ENCODE results near the gene NRXN3.

NRXN3 gene

DNA sequence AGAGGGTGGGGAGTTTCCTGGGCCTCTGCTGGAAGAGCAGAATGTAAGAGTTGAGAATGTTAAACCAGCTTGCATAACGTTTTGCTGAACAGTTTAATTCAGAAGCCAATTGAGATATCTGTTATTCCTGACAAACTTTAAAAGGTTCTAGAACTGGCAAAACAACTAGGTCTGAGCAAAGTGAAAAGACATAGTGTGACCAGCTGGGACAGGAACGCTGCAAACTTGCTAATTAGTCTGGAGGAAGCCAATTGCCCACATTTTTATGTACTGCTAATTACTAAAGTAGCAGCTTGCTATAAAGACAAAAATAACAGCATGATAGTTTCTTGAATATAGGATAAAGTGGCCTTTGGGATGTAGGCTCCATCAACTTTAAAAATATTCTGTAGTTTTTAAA, 704.9 kb downstream of the NRXN3 start (continued):
- TF ChIP-seq, protein P1, sequence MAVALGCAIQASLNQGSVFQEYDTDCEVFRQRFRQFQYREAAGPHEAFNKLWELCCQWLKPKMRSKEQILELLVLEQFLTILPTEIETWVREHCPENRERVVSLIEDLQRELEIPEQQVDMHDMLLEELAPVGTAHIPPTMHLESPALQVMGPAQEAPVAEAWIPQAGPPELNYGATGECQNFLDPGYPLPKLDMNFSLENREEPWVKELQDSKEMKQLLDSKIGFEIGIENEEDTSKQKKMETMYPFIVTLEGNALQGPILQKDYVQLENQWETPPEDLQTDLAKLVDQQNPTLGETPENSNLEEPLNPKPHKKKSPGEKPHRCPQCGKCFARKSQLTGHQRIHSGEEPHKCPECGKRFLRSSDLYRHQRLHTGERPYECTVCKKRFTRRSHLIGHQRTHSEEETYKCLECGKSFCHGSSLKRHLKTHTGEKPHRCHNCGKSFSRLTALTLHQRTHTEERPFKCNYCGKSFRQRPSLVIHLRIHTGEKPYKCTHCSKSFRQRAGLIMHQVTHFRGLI (tag by site-specific recombination; IDR thresholded peaks at IDR 0.05): no peak

DNA sequence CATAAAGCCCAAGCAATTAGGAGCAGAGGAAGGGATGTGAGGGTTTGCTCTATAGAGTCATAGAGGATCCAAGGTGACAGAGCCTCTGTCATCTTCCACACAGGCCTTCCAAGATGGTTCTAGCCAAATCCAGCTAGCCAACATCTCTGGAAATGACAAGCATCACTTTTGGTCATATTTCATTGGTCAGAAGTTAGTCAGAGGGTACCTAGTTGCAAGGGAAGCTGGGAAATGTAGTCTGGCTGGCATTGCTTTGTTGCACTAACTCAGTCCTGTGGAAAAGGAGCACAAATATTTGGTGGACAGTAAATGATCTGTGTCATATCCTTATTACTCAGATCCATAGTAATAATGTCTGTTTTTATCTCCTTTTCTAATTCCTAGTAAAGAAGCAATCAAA, 715.7 kb downstream of the NRXN3 start:
- ChIA-PET CTCF (interaction anchor here (0.9 to 1.6 kb wide), 2 partner anchors 14 to 16 kb away, joined by 3 to 4 read pairs; no protein-coding TSS in a partner anchor), POLR2A (no interaction called here)
- no peak overlapping the region for H3K4me3 ChIP-seq (ENCODE audit: low read depth, low read length)
- no peaks in the 10 kb centered on the region for H3K36me3 ChIP-seq (ENCODE audit: control insufficient read depth in 2 of 2, insufficient read depth in 1 of 2, low read length in 2 of 2)
- TF ChIP-seq, protein P2, sequence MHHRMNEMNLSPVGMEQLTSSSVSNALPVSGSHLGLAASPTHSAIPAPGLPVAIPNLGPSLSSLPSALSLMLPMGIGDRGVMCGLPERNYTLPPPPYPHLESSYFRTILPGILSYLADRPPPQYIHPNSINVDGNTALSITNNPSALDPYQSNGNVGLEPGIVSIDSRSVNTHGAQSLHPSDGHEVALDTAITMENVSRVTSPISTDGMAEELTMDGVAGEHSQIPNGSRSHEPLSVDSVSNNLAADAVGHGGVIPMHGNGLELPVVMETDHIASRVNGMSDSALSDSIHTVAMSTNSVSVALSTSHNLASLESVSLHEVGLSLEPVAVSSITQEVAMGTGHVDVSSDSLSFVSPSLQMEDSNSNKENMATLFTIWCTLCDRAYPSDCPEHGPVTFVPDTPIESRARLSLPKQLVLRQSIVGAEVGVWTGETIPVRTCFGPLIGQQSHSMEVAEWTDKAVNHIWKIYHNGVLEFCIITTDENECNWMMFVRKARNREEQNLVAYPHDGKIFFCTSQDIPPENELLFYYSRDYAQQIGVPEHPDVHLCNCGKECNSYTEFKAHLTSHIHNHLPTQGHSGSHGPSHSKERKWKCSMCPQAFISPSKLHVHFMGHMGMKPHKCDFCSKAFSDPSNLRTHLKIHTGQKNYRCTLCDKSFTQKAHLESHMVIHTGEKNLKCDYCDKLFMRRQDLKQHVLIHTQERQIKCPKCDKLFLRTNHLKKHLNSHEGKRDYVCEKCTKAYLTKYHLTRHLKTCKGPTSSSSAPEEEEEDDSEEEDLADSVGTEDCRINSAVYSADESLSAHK (tag by site-specific recombination; IDR thresholded peaks at IDR 0.05): no peak
- TF ChIP-seq, protein P3, sequence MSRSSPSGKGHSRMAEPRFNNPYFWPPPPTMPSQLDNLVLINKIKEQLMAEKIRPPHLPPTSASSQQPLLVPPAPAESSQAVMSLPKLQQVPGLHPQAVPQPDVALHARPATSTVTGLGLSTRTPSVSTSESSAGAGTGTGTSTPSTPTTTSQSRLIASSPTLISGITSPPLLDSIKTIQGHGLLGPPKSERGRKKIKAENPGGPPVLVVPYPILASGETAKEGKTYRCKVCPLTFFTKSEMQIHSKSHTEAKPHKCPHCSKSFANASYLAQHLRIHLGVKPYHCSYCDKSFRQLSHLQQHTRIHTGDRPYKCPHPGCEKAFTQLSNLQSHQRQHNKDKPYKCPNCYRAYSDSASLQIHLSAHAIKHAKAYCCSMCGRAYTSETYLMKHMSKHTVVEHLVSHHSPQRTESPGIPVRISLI (tag by site-specific recombination; IDR thresholded peaks at IDR 0.05): no peak
- no peak overlapping the region for H3K27ac ChIP-seq (ENCODE audit: extremely low read depth, low read depth, low read length)
- no peaks in the 10 kb centered on the region for H3K4me1 ChIP-seq (ENCODE audit: control insufficient read depth, insufficient read depth, low read length)
- no peaks in the 10 kb centered on the region; the same call in 1 of the 2 replicates for H3K9me3 ChIP-seq (ENCODE audit: control insufficient read depth, insufficient read depth, low read depth, low read length)

DNA sequence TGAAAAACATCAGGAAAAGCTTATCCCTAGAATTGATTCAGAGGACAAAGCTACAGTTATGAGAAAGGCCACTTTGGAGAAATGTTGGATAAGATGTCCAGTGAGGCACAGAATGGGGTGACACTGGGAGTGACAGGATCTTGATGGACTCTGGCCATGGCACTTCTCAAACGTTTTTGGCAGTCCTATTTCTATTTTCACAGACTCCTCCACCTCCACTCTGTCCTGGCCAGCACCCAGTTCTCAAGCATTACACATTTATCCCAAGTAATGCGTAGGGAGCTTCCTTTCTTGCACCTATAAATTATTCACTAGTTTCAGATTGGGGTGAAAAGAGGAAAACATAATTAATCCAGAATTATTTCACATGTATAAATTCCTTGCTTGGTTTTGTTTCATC, 727.3 kb downstream of the NRXN3 start:
- TF ChIP-seq ZBTB8A (tag by site-specific recombination; IDR thresholded peaks at IDR 0.05) (no peak), ZNF24 (tag by site-specific recombination; IDR thresholded peaks at IDR 0.05) (no peak), ZNF121 (tag by site-specific recombination; IDR thresholded peaks at IDR 0.05) (no peak)
- no peaks in the 10 kb centered on the region for H3K9me3 ChIP-seq (ENCODE audit: control insufficient read depth, insufficient read depth, low read depth, low read length)
- CTCF ChIA-PET: interaction anchor here (0.6 to 1.1 kb wide), 3 partner anchors 62 to 1947 kb away, joined by 3 to 4 read pairs (median 3); no protein-coding TSS in a partner anchor
- no peaks in the 10 kb centered on the region for H3K4me1 ChIP-seq (ENCODE audit: control insufficient read depth, insufficient read depth, low read length)
- no peak overlapping the region for H3K4me3 ChIP-seq (ENCODE audit: low read depth, low read length)
- POLR2A ChIA-PET: no interaction called here
- H3K36me3 ChIP-seq (ENCODE audit: control insufficient read depth in 2 of 2, insufficient read depth in 1 of 2, low read length in 2 of 2): no peaks in the 10 kb centered on the region
- H3K27ac ChIP-seq (ENCODE audit: extremely low read depth, low read depth, low read length): no peak overlapping the region

DNA sequence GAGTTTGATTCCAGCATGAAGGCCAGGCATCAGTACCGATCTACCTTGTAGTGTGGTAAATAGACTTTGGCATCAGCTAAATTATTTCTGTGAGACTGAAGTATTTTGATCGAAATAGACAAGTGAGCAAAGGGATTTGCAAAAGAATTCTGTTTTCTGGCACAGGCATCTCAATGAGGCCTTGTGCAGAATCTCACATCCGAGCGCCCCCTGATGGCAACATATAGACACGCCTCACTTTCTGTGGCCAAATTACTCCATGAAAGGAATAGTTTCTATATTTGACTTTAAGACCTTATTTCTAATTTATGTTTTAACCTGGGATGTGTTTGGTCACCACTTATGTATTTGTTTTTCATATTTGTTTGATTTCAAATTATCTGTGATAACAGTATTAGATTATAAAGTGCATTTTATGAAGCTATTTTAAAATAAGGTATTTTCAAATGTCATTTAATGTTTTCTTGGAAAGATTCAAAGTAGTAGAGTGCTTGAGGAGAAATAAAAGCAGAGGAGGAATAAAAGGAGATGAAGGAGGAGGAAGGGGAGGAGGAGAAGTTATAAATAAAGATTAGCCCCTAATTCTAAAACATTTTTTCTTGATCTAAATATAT, 731.9 kb downstream of the NRXN3 start:
- H3K4me3 ChIP-seq (ENCODE audit: low read depth, low read length): no peak overlapping the region
- H3K4me1 ChIP-seq (ENCODE audit: control insufficient read depth, insufficient read depth, low read length): no peaks in the 10 kb centered on the region
- TF ChIP-seq ZNF24 (tag by site-specific recombination; IDR thresholded peaks at IDR 0.05) (no peak), ZNF202 (tag by site-specific recombination; IDR thresholded peaks at IDR 0.05; ENCODE audit: borderline replicate concordance) (no peak), ZNF560 (tag by site-specific recombination; IDR thresholded peaks at IDR 0.05; ENCODE audit: borderline replicate concordance) (no peak), ZNF654 (tag by site-specific recombination; IDR thresholded peaks at IDR 0.05; ENCODE audit: low read depth) (peak; percentile 10; the same call in 1 of the 2 replicates)
- no peaks in the 10 kb centered on the region for H3K9me3 ChIP-seq (ENCODE audit: control insufficient read depth, insufficient read depth, low read depth, low read length)
- no peak overlapping the region for H3K27ac ChIP-seq (ENCODE audit: extremely low read depth, low read depth, low read length)
- ChIA-PET POLR2A (no interaction called here), CTCF (interaction anchor here (0.6 to 2.7 kb wide), 20 partner anchors 9 to 1527 kb away, joined by 3 to 25 read pairs (median 4); no protein-coding TSS in a partner anchor)
- H3K36me3 ChIP-seq (ENCODE audit: control insufficient read depth in 2 of 2, insufficient read depth in 1 of 2, low read length in 2 of 2): no peaks in the 10 kb centered on the region

DNA sequence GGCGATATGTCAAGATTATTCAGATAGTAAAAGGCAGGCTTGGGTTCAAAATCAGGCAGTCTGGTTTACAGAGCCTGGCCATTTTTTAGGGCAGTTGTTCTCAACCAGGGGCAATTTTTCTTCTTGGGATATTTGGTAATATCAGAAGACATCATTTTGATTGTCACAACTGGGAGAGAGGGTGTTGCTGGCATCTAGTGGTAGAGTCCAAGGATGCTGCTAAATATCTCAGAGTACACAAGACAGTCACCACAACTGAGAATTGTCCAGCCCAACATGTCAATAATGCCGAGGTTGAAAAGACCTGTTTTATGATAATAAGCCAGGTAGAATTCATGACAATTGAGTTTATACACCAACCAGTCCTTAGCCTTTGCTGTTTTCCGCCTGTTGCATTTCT, 733.9 kb downstream of the NRXN3 start:
- H3K4me1 ChIP-seq (ENCODE audit: control insufficient read depth, insufficient read depth, low read length): no peaks in the 10 kb centered on the region
- H3K36me3 ChIP-seq (ENCODE audit: control insufficient read depth in 2 of 2, insufficient read depth in 1 of 2, low read length in 2 of 2): no peaks in the 10 kb centered on the region
- ChIA-PET POLR2A (no interaction called here), CTCF (interaction anchor here (0.6 to 0.7 kb wide), 2 partner anchors 56 to 1110 kb away, joined by 3 to 5 read pairs; no protein-coding TSS in a partner anchor)
- H3K27ac ChIP-seq (ENCODE audit: extremely low read depth, low read depth, low read length): no peak overlapping the region
- no peaks in the 10 kb centered on the region for H3K9me3 ChIP-seq (ENCODE audit: control insufficient read depth, insufficient read depth, low read depth, low read length)
- H3K4me3 ChIP-seq (ENCODE audit: low read depth, low read length): no peak overlapping the region
- TF ChIP-seq ZNF48 (tag by site-specific recombination; IDR thresholded peaks at IDR 0.05) (no peak), FEZF1 (tag by site-specific recombination; IDR thresholded peaks at IDR 0.05) (no peak), ZNF707 (tag by site-specific recombination; IDR thresholded peaks at IDR 0.05) (no peak), ZNF202 (tag by site-specific recombination; IDR thresholded peaks at IDR 0.05; ENCODE audit: borderline replicate concordance) (no peak), GLI2 (tag by site-specific recombination; IDR thresholded peaks at IDR 0.05; ENCODE audit: borderline replicate concordance, low read depth) (no peak), MEIS1 (CRISPR knock-in tag; IDR thresholded peaks at IDR 0.05; ENCODE audit: borderline replicate concordance) (no peak), TCF7L2 (IDR thresholded peaks at IDR 0.05; ENCODE audit: borderline replicate concordance, low read depth, low read length) (no peak)
- TF ChIP-seq, protein P4, sequence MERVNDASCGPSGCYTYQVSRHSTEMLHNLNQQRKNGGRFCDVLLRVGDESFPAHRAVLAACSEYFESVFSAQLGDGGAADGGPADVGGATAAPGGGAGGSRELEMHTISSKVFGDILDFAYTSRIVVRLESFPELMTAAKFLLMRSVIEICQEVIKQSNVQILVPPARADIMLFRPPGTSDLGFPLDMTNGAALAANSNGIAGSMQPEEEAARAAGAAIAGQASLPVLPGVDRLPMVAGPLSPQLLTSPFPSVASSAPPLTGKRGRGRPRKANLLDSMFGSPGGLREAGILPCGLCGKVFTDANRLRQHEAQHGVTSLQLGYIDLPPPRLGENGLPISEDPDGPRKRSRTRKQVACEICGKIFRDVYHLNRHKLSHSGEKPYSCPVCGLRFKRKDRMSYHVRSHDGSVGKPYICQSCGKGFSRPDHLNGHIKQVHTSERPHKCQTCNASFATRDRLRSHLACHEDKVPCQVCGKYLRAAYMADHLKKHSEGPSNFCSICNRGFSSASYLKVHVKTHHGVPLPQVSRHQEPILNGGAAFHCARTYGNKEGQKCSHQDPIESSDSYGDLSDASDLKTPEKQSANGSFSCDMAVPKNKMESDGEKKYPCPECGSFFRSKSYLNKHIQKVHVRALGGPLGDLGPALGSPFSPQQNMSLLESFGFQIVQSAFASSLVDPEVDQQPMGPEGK (tag by site-specific recombination; IDR thresholded peaks at IDR 0.05): no peak
- TF ChIP-seq, protein P3 (tag by site-specific recombination; IDR thresholded peaks at IDR 0.05): no peak
